Measurements from ENCODE around the gene RIC8A. TPM values are rescaled to one million over a fixed set of nuclear protein-coding genes. Genes with fewer than 3 reads are reported as not detected.

RIC8A gene
- total and polyA plus RNA-seq, 2 of the 13 experiments (the other 11 are each of a cell fraction or from before 2014, with no cell fraction given), result 62.1 to 63.8 TPM

DNA sequence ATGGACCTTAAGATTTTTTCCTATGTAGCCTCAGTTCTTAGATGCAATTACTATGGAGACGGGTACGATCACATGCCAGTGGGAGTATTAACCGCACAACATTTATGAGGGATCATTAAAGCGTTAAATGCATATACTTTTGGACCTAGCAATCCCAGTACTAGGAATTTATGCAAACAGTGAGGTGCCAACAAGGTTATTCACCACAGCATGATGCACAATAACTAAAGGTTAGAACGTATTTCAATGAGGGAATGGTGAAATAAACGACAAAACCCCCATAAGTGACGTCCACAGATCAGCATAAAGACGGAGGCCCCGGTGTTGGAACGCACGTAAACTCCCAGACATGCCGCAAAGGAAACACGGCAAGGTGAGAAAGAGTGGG is 28.1 kb downstream of the RIC8A start:
- 2% methylated on average over 13 of the region's 13 CpGs for WGBS (ENCODE audit: low lambda C conversion rate)
- peak; percentile 32 for FAIRE-seq
- peak; percentile 28 for ATAC-seq
- CTCF ChIA-PET (ENCODE audit: low intra/inter-chr PET ratio, low total read pairs), result no interaction called here
- Histone ChIP-seq H4K20me1 (ENCODE audit: insufficient read depth, low read length) (no peaks in the 10 kb centered on the region), H3K4me1 (ENCODE audit: insufficient read depth, low read length) (peaks cover 34% of the 10 kb centered on the region), H3K4me2 (ENCODE audit: low read depth, low read length) (peak overlapping the region; percentile 71), H3K9ac (ENCODE audit: insufficient read depth, low read depth, low read length) (peak overlapping the region; percentile 91), H3K9me3 (ENCODE audit: low read length) (no peaks in the 10 kb centered on the region), H3K27ac (ENCODE audit: extremely low read length, insufficient read depth, low read length) (peak overlapping the region; percentile 95), H3K36me3 (replicated peaks in 1 of 2; ENCODE audit: control insufficient read depth in 1 of 2, insufficient read depth in 2 of 2, low read length in 2 of 2) (peaks cover 1 to 11% of the 10 kb centered on the region in 2 experiments; a peak in 3 of 5 replicates), H3K4me3 (replicated peaks in 1 of 3; ENCODE audit: insufficient read depth in 1 of 3, low read depth in 2 of 3, low read length in 3 of 3) (peak overlapping the region; percentile 64 to 91 (median 73)), H3K27me3 (ENCODE audit: control insufficient read depth in 1 of 2, insufficient read depth in 2 of 2, low read length in 2 of 2) (no peaks in the 10 kb centered on the region; a peak in 1 of 5 replicates), H2AFZ (ENCODE audit: low read length) (peak overlapping the region; percentile 7), H3K79me2 (ENCODE audit: insufficient read depth, low read length) (peaks cover 27% of the 10 kb centered on the region)
- in situ Hi-C loops (cut with HindIII; ENCODE audit: extremely low pct_ligation_motif_present, low pct_unique_long_range_greater_than_20kb), result no loop called here
- POLR2A ChIA-PET, result interaction anchor here (0.8 to 3.1 kb wide), 6 partner anchors 19 to 73 kb away, joined by 3 to 20 read pairs (median 4); partner anchors contain the start of genes BET1L and RIC8A
- no peak for DNase-seq (ENCODE audit: low spot score)
- TF ChIP-seq ZFP90 (CRISPR knock-in tag; IDR thresholded peaks at IDR 0.05; ENCODE audit: borderline replicate concordance), result no peak
- TF ChIP-seq, protein P1, sequence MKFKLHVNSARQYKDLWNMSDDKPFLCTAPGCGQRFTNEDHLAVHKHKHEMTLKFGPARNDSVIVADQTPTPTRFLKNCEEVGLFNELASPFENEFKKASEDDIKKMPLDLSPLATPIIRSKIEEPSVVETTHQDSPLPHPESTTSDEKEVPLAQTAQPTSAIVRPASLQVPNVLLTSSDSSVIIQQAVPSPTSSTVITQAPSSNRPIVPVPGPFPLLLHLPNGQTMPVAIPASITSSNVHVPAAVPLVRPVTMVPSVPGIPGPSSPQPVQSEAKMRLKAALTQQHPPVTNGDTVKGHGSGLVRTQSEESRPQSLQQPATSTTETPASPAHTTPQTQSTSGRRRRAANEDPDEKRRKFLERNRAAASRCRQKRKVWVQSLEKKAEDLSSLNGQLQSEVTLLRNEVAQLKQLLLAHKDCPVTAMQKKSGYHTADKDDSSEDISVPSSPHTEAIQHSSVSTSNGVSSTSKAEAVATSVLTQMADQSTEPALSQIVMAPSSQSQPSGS (CRISPR knock-in tag; IDR thresholded peaks at IDR 0.05), result peak; percentile 15; the same call in 1 of the 2 replicates
- no peak for TF ChIP-seq MATR3 (CRISPR knock-in tag; IDR thresholded peaks at IDR 0.05)
- 0 out of 2 replicates have a peak, but pooled peaks have one; percentile 74 for TF ChIP-seq ZFYVE20 (CRISPR knock-in tag; IDR thresholded peaks at IDR 0.05; ENCODE audit: borderline replicate concordance, low read depth)
- TF ChIP-seq, protein P2, sequence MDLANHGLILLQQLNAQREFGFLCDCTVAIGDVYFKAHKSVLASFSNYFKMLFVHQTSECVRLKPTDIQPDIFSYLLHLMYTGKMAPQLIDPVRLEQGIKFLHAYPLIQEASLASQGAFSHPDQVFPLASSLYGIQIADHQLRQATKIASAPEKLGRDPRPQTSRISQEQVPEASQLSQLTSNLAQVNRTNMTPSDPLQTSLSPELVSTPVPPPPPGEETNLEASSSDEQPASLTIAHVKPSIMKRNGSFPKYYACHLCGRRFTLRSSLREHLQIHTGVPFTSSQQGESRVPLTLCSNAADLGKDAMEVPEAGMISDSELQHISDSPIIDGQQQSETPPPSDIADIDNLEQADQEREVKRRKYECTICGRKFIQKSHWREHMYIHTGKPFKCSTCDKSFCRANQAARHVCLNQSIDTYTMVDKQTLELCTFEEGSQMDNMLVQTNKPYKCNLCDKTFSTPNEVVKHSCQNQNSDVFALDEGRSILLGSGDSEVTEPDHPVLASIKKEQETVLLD (CRISPR knock-in tag; IDR thresholded peaks at IDR 0.05; ENCODE audit: low read depth), result no peak
- no peak for TF ChIP-seq ARNTL (CRISPR knock-in tag; IDR thresholded peaks at IDR 0.05)
- no peak for TF ChIP-seq PHB2 (IDR thresholded peaks at IDR 0.05; ENCODE audit: partially characterized antibody)
- no peak for TF ChIP-seq MED8 (CRISPR knock-in tag; IDR thresholded peaks at IDR 0.05; ENCODE audit: insufficient replicate concordance)
- 0 out of 2 replicates have a peak, but pooled peaks have one; percentile 26 for TF ChIP-seq ZNF724P (CRISPR knock-in tag; IDR thresholded peaks at IDR 0.05; ENCODE audit: borderline replicate concordance)
- no peak for TF ChIP-seq SALL2 (CRISPR knock-in tag; IDR thresholded peaks at IDR 0.05)
- peak; percentile 21; the same call in 1 of the 2 replicates for TF ChIP-seq SAP130 (CRISPR knock-in tag; IDR thresholded peaks at IDR 0.05; ENCODE audit: low read depth)
- no TSS peak for BruUV-seq (replicated peaks)
- intact Hi-C loops (cut with micrococcal nuclease; ENCODE audit: unreplicated experiment), result no loop called here
